Activated B cell treated with CpG ODN at 0.5 μM for 24 hours (primary cell): ENCODE measurements around the gene TUSC2. TPM values are rescaled to one million over a fixed set of nuclear protein-coding genes. Genes with fewer than 3 reads are reported as not detected.

Experiments used
- ATAC-seq: fragments of 200-7000 bp; cut with Tn5 transposase; one replicate; pipeline ENCODE4 v1.10.0; 2021; ENCODE audit warnings: low read depth, mild to moderate bottlenecking, moderate library complexity
- CTCF ChIA-PET: fragments of 350-600 bp; sonication (Branson Sonifier 250); formaldehyde crosslinking; loops from one replicate; lab custom pipeline; 2021; ENCODE audit warnings: antibody characterized with exemption; lab: Charles Lee
- POLR2A ChIA-PET: fragments of 350-600 bp; sonication (Branson Sonifier 250); formaldehyde crosslinking; loops from one replicate; lab custom pipeline; 2021; ENCODE audit warnings: antibody characterized with exemption; lab: Charles Lee
- DNase-seq: peaks from one replicate; pipeline ENCODE4 v3.0.0; 2022
- H3K27ac Mint-ChIP-seq: one replicate; pipeline ENCODE4 v1.8.0; 2020; ENCODE audit warnings: mixed read lengths
- H3K27me3 Mint-ChIP-seq: one replicate; pipeline ENCODE4 v1.8.0; 2021; ENCODE audit warnings: mixed read lengths
- H3K36me3 Mint-ChIP-seq: one replicate; pipeline ENCODE4 v1.8.0; 2021; ENCODE audit warnings: low read depth, mixed read lengths
- H3K4me1 Mint-ChIP-seq: one replicate; pipeline ENCODE4 v1.8.0; 2021; ENCODE audit warnings: mixed read lengths
- H3K4me3 Mint-ChIP-seq: one replicate; pipeline ENCODE4 v1.8.0; 2020; ENCODE audit warnings: mild to moderate bottlenecking, mixed read lengths
- H3K9me3 Mint-ChIP-seq: one replicate; pipeline ENCODE4 v1.8.0; 2020; ENCODE audit warnings: mixed read lengths
- intact Hi-C: fragments of 100-400 bp; cut with micrococcal nuclease; formaldehyde crosslinking; loops from one replicate; pipeline ENCODE4 v1.15.1; 2024
- total RNA-seq: library from RNA; stranded (reverse); gene quantifications from 2 replicates; pipeline ENCODE4 v1.2.3, GENCODE V29; 2022
- TF ChIP-seq, protein P1 (sequence below): fragments of 200-600 bp; IDR thresholded peaks from one replicate; pipeline ENCODE4 v1.8.0; 2022; ENCODE audit warnings: antibody characterized with exemption, mild to moderate bottlenecking

The TUSC2 gene
- total RNA-seq, 1 donor from 2014 or later = 33.4 TPM

DNA sequence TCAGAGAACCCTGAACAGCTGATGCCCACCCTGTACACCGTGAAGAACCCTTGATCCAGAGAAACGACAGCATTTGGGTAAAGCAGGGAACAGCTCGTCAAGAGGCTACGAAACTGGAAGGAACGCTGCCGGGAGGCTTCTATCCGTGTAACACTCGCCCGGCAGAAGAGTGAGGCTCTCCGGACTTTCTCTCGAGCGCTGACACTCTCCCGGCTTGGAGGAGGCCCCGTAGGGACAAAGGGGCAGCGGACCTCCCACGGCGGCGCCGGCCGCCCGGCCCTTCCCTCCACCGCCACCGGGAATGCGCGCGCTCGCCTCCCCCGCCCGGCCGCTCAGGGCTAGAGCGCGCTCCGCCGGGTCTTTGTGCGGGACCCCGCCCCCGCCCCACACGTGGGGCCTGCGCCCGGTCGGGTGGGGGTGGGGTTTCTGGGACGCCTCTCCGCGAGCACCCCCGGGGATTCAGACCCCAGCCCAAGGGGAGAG, 7.1 kb downstream of the TUSC2 start:
- DNase-seq (no peak), ATAC-seq (peak; percentile 62)
- TF ChIP-seq, protein P1, sequence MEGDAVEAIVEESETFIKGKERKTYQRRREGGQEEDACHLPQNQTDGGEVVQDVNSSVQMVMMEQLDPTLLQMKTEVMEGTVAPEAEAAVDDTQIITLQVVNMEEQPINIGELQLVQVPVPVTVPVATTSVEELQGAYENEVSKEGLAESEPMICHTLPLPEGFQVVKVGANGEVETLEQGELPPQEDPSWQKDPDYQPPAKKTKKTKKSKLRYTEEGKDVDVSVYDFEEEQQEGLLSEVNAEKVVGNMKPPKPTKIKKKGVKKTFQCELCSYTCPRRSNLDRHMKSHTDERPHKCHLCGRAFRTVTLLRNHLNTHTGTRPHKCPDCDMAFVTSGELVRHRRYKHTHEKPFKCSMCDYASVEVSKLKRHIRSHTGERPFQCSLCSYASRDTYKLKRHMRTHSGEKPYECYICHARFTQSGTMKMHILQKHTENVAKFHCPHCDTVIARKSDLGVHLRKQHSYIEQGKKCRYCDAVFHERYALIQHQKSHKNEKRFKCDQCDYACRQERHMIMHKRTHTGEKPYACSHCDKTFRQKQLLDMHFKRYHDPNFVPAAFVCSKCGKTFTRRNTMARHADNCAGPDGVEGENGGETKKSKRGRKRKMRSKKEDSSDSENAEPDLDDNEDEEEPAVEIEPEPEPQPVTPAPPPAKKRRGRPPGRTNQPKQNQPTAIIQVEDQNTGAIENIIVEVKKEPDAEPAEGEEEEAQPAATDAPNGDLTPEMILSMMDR = no peak
- H3K9me3 Mint-ChIP-seq = no peaks in the 10 kb centered on the region
- H3K4me3 Mint-ChIP-seq = peak overlapping the region; percentile 88
- no peaks in the 10 kb centered on the region for H3K27me3 Mint-ChIP-seq
- intact Hi-C loops = loop anchor here (1.0 to 5.0 kb wide), 7 partner anchors 16 to 1604 kb away; partner anchors contain the start of genes HYAL3, IFRD2, IP6K2 and NAA80
- POLR2A ChIA-PET = interaction anchor here (0.6 to 9.7 kb wide), 11 partner anchors 10 to 1224 kb away, joined by 3 to 167 read pairs (median 4); partner anchors contain the start of genes CYB561D2, GNAI2, HYAL3 and IFRD2
- H3K27ac Mint-ChIP-seq = peak overlapping the region; percentile 77
- CTCF ChIA-PET = interaction anchor here (0.6 to 2.5 kb wide), 7 partner anchors 17 to 1731 kb away, joined by 3 to 9 read pairs (median 3); partner anchors contain the start of genes GNAI2, HYAL3, NAA80 and RASSF1
- peaks cover 15% of the 10 kb centered on the region for H3K36me3 Mint-ChIP-seq
- H3K4me1 Mint-ChIP-seq = peaks cover 43% of the 10 kb centered on the region

DNA sequence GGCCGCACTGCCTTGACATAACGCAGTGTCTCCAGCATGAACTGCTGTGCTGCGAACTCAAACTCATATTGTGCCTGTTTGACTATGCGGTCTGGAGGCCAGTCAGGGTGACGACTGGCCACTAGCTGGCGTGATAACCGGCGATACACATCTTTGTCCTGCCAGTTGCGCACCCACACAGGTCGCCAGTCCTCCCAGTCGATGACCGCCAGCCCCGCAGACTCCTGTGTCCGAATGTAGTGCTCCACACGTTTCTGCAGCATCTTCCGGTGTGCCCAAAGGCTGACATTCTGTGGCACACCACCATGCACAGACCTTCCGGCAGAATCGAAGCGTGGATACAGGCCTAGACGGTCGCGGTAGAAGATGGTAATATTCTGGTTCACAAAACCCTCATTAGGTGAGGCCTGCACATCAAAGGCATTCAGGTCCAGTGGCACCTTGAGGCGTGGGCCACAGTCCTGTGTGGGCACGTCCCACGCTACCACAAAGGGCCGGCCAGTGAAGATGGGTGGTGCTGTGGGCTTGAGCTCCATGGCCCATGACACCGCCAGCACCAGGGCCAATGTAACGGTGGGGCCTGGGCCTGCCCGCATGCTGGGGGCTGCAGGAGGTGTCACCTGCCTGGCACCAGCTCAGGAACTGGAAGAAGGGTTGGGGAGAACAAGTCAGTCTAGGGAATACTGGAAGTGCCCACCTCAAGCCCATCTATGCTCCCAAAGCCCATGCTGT, 8.0 kb downstream of the TUSC2 start:
- intact Hi-C loops = loop anchor here (2.0 to 5.0 kb wide), 2 partner anchors 17 to 1603 kb away; partner anchors contain the start of gene IP6K2
- DNase-seq (no peak), ATAC-seq (no peak)
- CTCF ChIA-PET = interaction anchor here (0.5 kb wide), 1 partner anchor 211 kb away, joined by 3 read pairs; no protein-coding TSS in a partner anchor
- TF ChIP-seq, protein P1 = no peak
- H3K4me1 Mint-ChIP-seq = peaks cover 43% of the 10 kb centered on the region
- H3K9me3 Mint-ChIP-seq = no peaks in the 10 kb centered on the region
- H3K27me3 Mint-ChIP-seq = no peaks in the 10 kb centered on the region
- no peak overlapping the region for H3K27ac Mint-ChIP-seq
- POLR2A ChIA-PET = interaction anchor here (1.9 to 9.7 kb wide), 3 partner anchors 18 to 31 kb away, joined by 10 to 167 read pairs (median 20); partner anchors contain the start of genes CYB561D2, HYAL3, NAA80 and NPRL2
- peaks cover 10% of the 10 kb centered on the region for H3K36me3 Mint-ChIP-seq
- peak overlapping the region; percentile 88 for H3K4me3 Mint-ChIP-seq

DNA sequence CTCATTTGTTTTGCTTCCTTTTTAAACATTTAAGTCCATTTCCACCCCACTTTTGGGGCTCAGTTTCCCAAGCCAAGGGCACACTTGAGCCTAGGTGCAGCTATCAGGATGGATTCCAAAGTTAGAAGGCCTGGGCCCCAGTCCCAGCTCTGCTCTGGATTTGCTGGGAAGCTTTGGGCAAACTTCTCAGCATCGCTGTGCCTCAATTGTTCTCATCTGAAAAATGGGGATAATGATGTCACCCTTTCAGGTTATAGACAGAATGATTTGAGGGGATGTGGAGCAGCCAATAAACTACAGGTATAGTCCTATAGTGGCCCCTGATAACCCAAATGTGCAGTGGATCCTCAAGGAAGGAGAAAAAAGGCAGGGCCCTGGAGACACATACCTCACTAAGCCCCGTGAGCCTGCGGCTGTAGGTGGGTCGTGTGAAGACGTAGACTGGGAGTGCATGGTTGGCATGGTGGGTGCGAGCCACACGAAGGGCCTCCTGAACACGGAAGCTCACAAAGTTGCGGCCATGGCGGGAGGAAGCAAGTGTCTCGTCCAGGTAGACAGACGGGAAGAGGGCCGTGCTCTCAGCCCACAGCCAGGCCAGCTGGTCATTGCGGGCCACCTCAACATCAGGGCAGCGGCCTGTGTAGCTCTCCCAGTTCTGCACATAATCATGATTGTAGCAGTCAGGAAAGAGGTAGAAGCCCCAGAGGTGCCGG, 8.7 kb downstream of the TUSC2 start:
- Mint-ChIP-seq H3K4me1 (peaks cover 39% of the 10 kb centered on the region), H3K36me3 (peaks cover 3% of the 10 kb centered on the region), H3K27ac (no peak overlapping the region), H3K9me3 (no peaks in the 10 kb centered on the region), H3K4me3 (peak overlapping the region; percentile 15), H3K27me3 (no peaks in the 10 kb centered on the region)
- ChIA-PET POLR2A (interaction anchor here (0.9 to 9.7 kb wide), 3 partner anchors 19 to 27 kb away, joined by 4 to 167 read pairs (median 4); partner anchors contain the start of genes HYAL3, IFRD2, NAA80 and RASSF1), CTCF (interaction anchor here (1.6 kb wide), 1 partner anchor 20 kb away, joined by 3 read pairs; the partner anchor contains the start of genes HYAL3 and NAA80)
- DNase-seq = no peak
- ATAC-seq = no peak
- TF ChIP-seq, protein P1 = no peak
- intact Hi-C loops = no loop called here

DNA sequence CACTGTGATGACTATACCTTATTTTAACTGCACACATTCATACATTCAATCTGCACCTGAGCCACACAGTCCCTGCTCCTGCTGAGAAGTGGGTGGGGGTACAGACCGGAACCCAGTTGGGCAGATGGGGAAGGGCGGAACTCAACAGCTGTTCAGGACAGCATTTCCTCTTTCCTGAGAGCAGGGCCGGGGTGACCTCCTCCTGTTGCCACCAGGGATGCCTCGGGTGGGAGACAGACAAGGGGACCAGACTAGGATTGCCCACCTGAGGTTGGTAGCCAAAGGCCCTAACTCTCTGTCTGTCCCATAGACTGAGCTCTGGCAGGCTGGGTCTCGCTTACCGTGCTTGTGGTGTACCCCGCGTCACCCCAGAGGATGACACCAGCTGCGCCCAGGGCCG, 9.4 kb downstream of the TUSC2 start:
- DNase-seq (no peak), ATAC-seq (no peak)
- Mint-ChIP-seq H3K4me3 (no peak overlapping the region), H3K9me3 (no peaks in the 10 kb centered on the region), H3K36me3 (peaks cover 3% of the 10 kb centered on the region), H3K27me3 (no peaks in the 10 kb centered on the region), H3K27ac (no peak overlapping the region), H3K4me1 (peaks cover 39% of the 10 kb centered on the region)
- POLR2A ChIA-PET = interaction anchor here (0.9 to 1.3 kb wide), 2 partner anchors 19 to 27 kb away, joined by 4 read pairs; partner anchors contain the start of genes HYAL3, IFRD2 and NAA80
- TF ChIP-seq, protein P1 = no peak
- intact Hi-C loops = no loop called here
- CTCF ChIA-PET = interaction anchor here (1.6 kb wide), 1 partner anchor 20 kb away, joined by 3 read pairs; the partner anchor contains the start of genes HYAL3 and NAA80
